Endodermal cell (in vitro differentiated cells): ENCODE data around the gene OVCA2. TPM values are rescaled to one million over a fixed set of nuclear protein-coding genes. Genes with fewer than 3 reads are reported as not detected.

Experiments
- DNase-seq: peaks from one replicate; pipeline ENCODE4 v3.0.0-alpha.2; 2017
- H3K27ac ChIP-seq: 2 replicates; pipeline ENCODE4 v1.5.1; 2013; ENCODE audit warnings: mild to moderate bottlenecking, low read depth, low read length, moderate library complexity
- H3K27me3 ChIP-seq: 2 replicates; pipeline ENCODE4 v1.6.1; 2013; ENCODE audit warnings: mild to moderate bottlenecking, low read length, moderate library complexity; ENCODE audit not compliant: insufficient read depth, control insufficient read depth, poor library complexity, severe bottlenecking
- H3K36me3 ChIP-seq: 2 replicates; pipeline ENCODE4 v1.7.0; 2013; ENCODE audit warnings: mild to moderate bottlenecking, low read length, moderate library complexity; ENCODE audit not compliant: control insufficient read depth, insufficient read depth
- H3K4me1 ChIP-seq: one replicate; pipeline ENCODE4 v1.7.0; 2013; ENCODE audit warnings: low read length; ENCODE audit not compliant: control insufficient read depth, insufficient read depth
- H3K4me3 ChIP-seq: 2 replicates; pipeline ENCODE4 v1.5.1; 2013; ENCODE audit warnings: mild to moderate bottlenecking, low read length, moderate library complexity
- H3K9ac ChIP-seq: 2 replicates; pipeline ENCODE4 v1.6.1; 2013; ENCODE audit warnings: mild to moderate bottlenecking, low read length, moderate library complexity; ENCODE audit not compliant: poor library complexity, severe bottlenecking; ENCODE audit errors: extremely low read depth
- H3K9me3 ChIP-seq: 2 replicates; pipeline ENCODE4 v1.6.1; 2013; ENCODE audit warnings: mild to moderate bottlenecking, low read length, moderate library complexity; ENCODE audit not compliant: control insufficient read depth
- H3K27ac Mint-ChIP-seq: 2 replicates; pipeline ENCODE4 v1.8.0; 2020; ENCODE audit warnings: mixed read lengths
- H3K27me3 Mint-ChIP-seq: 2 replicates; pipeline ENCODE4 v1.8.0; 2021; ENCODE audit warnings: mild to moderate bottlenecking, mixed read lengths; ENCODE audit not compliant: insufficient read depth
- H3K36me3 Mint-ChIP-seq: 2 replicates; pipeline ENCODE4 v1.8.0; 2020; ENCODE audit warnings: low read depth, mixed read lengths
- H3K4me1 Mint-ChIP-seq: 2 replicates; pipeline ENCODE4 v1.8.0; 2020; ENCODE audit warnings: mixed read lengths
- H3K4me3 Mint-ChIP-seq: 2 replicates; pipeline ENCODE4 v1.8.0; 2020; ENCODE audit warnings: mild to moderate bottlenecking, moderate library complexity, mixed read lengths
- H3K9me3 Mint-ChIP-seq: 2 replicates; pipeline ENCODE4 v1.8.0; 2020; ENCODE audit warnings: mild to moderate bottlenecking, mixed read lengths
- CTCF ChIP-seq: fragments of 200-600 bp; sonication (generic); conservative IDR thresholded peaks from 2 replicates; pipeline ENCODE4 v1.5.0; 2021; ENCODE audit warnings: antibody characterized with exemption, mild to moderate bottlenecking
- WGBS, 2 experiments: methylation state at CpG; one replicate each; pipeline versions ENCODE4 v1.1.5 to v1.1.7; 2013; ENCODE audit warnings: missing lambda C conversion rate in 2 of 2, mixed read lengths in 1 of 2; ENCODE audit not compliant: insufficient coverage in 1 of 2, insufficient read length in 1 of 2; 5-methylcytosine and 5-hydroxymethylcytosine counted together
- total RNA-seq, 2 donors: library from RNA; stranded (reverse); fragmentation: NEBNext Ultra II Directional in 1 of 2; extraction: Animal tissue kit (Norgen Biotek cat#: 25700) in 1 of 2; gene quantifications; 2 replicates in 1 of 2; 3 replicates in 1 of 2; pipeline ENCODE4 v1.2.1, GENCODE V29; 2021

Gene OVCA2
- total RNA-seq, 2 donors from 2014 or later = 19.8 to 27.5 TPM

DNA sequence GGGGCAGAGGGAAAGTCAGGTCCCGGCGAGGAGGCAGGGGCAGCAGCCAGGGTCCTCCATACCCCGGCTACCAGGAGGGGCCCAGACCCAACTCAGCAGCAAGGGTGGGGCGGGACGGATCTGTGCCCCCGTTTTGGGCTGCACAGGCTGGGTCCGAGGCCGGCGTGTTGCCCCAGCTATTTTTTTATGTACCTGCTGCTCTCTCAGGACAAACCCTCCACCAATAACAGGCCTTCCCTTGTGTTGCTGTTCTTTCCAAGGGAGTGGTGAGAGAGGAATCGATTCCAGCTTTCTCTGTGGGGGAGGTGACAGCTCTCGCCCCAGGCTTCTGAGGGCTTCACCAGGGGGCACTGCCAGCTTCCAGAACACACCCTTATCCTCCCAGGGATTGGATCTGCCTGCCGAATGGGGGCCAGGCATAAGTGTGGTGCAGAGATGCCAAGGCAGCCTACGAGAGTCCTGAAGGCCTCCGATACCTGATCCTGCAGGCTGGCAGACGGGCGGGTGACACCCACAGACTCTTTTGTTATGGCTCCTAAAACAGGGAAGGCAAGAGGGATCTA lies 39.0 kb upstream of the OVCA2 start:
- H3K4me3 Mint-ChIP-seq = no peak overlapping the region
- H3K36me3 ChIP-seq = peaks cover 36% of the 10 kb centered on the region
- H3K9ac ChIP-seq = no peak overlapping the region
- 82 to 87% methylated on average over 11 to 16 of the region's 16 CpGs for WGBS, 2 experiments
- peaks cover 10% of the 10 kb centered on the region for H3K36me3 Mint-ChIP-seq
- no peak overlapping the region for H3K27ac Mint-ChIP-seq
- H3K27me3 Mint-ChIP-seq = peaks cover 18% of the 10 kb centered on the region
- peak overlapping the region; percentile 2 for H3K27ac ChIP-seq
- no peak overlapping the region for H3K4me3 ChIP-seq
- H3K4me1 Mint-ChIP-seq = peaks cover 15% of the 10 kb centered on the region
- H3K27me3 ChIP-seq = no peaks in the 10 kb centered on the region
- peak; percentile 63 for DNase-seq
- H3K9me3 ChIP-seq = no peaks in the 10 kb centered on the region
- H3K4me1 ChIP-seq = peaks cover 6% of the 10 kb centered on the region
- no peaks in the 10 kb centered on the region for H3K9me3 Mint-ChIP-seq
- no peak for TF ChIP-seq CTCF

- no peaks in the 10 kb centered on the region for H3K9me3 Mint-ChIP-seq
- Histone ChIP-seq H3K4me1 (peaks cover 6% of the 10 kb centered on the region), H3K4me3 (no peak overlapping the region), H3K27me3 (no peaks in the 10 kb centered on the region), H3K36me3 (peaks cover 43% of the 10 kb centered on the region), H3K9me3 (no peaks in the 10 kb centered on the region), H3K9ac (no peak overlapping the region), H3K27ac (no peak overlapping the region)
- H3K36me3 Mint-ChIP-seq = peaks cover 13% of the 10 kb centered on the region
- 95 to 98% methylated on average over 13 of the region's 13 CpGs for WGBS, 2 experiments
- no peak for TF ChIP-seq CTCF
- H3K4me1 Mint-ChIP-seq = peaks cover 17% of the 10 kb centered on the region
- H3K27ac Mint-ChIP-seq = no peak overlapping the region
- peaks cover 18% of the 10 kb centered on the region for H3K27me3 Mint-ChIP-seq
- no peak overlapping the region for H3K4me3 Mint-ChIP-seq
- DNase-seq = no peak
Measured at GRCh38 chr17:2003525-2003924, 38.3 kb upstream of the OVCA2 start.

DNA sequence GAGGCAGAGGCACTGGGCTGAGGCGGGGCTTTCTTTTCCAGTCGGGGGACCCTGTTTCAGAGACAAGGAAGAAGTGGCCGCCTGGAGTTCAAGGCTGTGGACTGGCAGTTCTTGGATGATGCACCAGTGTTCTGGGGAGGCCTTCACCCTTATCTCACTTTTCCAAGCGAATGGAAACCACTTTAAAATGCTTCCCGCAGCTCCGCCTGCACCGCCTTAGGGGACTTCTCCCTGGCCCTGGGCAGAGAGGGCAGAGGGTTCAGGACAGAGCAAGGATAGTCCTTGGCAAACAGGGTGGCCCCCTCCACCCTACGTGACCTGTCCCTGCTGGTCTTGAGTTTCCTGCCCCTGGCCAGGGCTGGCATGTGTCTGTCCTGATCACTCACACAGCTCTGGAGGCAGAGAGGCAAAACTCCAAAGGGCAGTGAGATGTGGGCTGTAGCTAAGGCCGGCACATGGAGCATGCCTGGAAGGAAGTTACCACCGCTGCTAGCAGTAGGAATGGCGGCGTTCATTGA lies 37.3 kb upstream of the OVCA2 start:
- Mint-ChIP-seq H3K4me3 (no peak overlapping the region), H3K4me1 (peaks cover 20% of the 10 kb centered on the region), H3K9me3 (no peaks in the 10 kb centered on the region), H3K27me3 (peaks cover 15% of the 10 kb centered on the region), H3K36me3 (peaks cover 17% of the 10 kb centered on the region), H3K27ac (no peak overlapping the region)
- 91 to 97% methylated on average over 5 to 12 of the region's 12 CpGs for WGBS, 2 experiments
- Histone ChIP-seq H3K27me3 (no peaks in the 10 kb centered on the region), H3K4me1 (peaks cover 6% of the 10 kb centered on the region), H3K9me3 (no peaks in the 10 kb centered on the region), H3K27ac (peak overlapping the region; percentile 50), H3K9ac (no peak overlapping the region), H3K36me3 (peaks cover 43% of the 10 kb centered on the region), H3K4me3 (no peak overlapping the region)
- no peak for TF ChIP-seq CTCF
- peak; percentile 50 for DNase-seq
